Type B pancreatic cell (in vitro differentiated cells): ENCODE measurements around the gene PCDHA6. TPM values are rescaled to one million over a fixed set of nuclear protein-coding genes. Genes with fewer than 3 reads are reported as not detected.
A peak's percentile ranks its signal among the peaks of the same experiment; 100 is the strongest.
"Not testable (repeated sequence)": the region's sequence is repeated elsewhere in the genome, so short reads cannot be mapped to it uniquely, and the experiment has no call there.

Experiments used
- DNase-seq: peaks from one replicate; pipeline ENCODE4 v3.0.0; 2021; ENCODE audit warnings: mixed read lengths; ENCODE audit not compliant: unreplicated experiment; ENCODE audit errors: extremely low spot score
- H3K27ac Mint-ChIP-seq: 2 replicates; pipeline ENCODE4 v1.8.0; 2021; ENCODE audit warnings: mild to moderate bottlenecking, mixed read lengths
- H3K27me3 Mint-ChIP-seq: 2 replicates; pipeline ENCODE4 v1.8.0; 2021; ENCODE audit warnings: mixed read lengths
- H3K36me3 Mint-ChIP-seq: 2 replicates; pipeline ENCODE4 v1.8.0; 2021; ENCODE audit warnings: mixed read lengths
- H3K4me1 Mint-ChIP-seq: one replicate; pipeline ENCODE4 v1.8.0; 2021; ENCODE audit warnings: mixed read lengths; ENCODE audit not compliant: unreplicated experiment
- H3K4me3 Mint-ChIP-seq: 2 replicates; pipeline ENCODE4 v1.8.0; 2021; ENCODE audit warnings: mild to moderate bottlenecking, mixed read lengths
- H3K9me3 Mint-ChIP-seq: 2 replicates; pipeline ENCODE4 v1.8.0; 2021; ENCODE audit warnings: mixed read lengths
- CTCF ChIP-seq: fragments of 200-600 bp; sonication (generic); conservative IDR thresholded peaks from 2 replicates; pipeline ENCODE4 v1.5.0; 2021; ENCODE audit warnings: antibody characterized with exemption, mild to moderate bottlenecking
- total RNA-seq: library from RNA; stranded (reverse); gene quantifications from 2 replicates; pipeline ENCODE4 v1.2.1, GENCODE V29; 2021; ENCODE audit warnings: low replicate concordance

The PCDHA6 gene
- total RNA-seq, 1 donor from 2014 or later, result 9.6 TPM

- Mint-ChIP-seq H3K9me3 (peaks cover 9% of the 10 kb centered on the region), H3K27me3 (no peaks in the 10 kb centered on the region), H3K36me3 (peaks cover 33% of the 10 kb centered on the region), H3K27ac (peak within 1 kb of the TSS; percentile 54), H3K4me3 (peak within 1 kb of the TSS; percentile 86), H3K4me1 (no peaks in the 10 kb centered on the region)
- no peak for TF ChIP-seq CTCF
- no peak for DNase-seq
These were observed 6.2 kb downstream of the PCDHA6 start, which contains the start of gene PCDHA7 for GRCh38 chr5:140833993-140834392. TSS of gene PCDHA7 (plus strand) at chr5:140834269. CDS start at chr5:140834384, 115 bp downstream.

GRCh38 chr5:140834439-140835008 is 6.8 kb downstream of the PCDHA6 start:
- H3K4me3 Mint-ChIP-seq, result peak overlapping the region; percentile 86
- not testable (repeated sequence) for DNase-seq, H3K27me3 Mint-ChIP-seq, H3K9me3 Mint-ChIP-seq, H3K4me1 Mint-ChIP-seq
- peaks cover 35% of the 10 kb centered on the region for H3K36me3 Mint-ChIP-seq
- peak overlapping the region; percentile 54 for H3K27ac Mint-ChIP-seq

- TF ChIP-seq CTCF, result no peak
- no peak for DNase-seq
- Mint-ChIP-seq H3K4me3 (no peak overlapping the region), H3K9me3 (peaks cover 15% of the 10 kb centered on the region), H3K27ac (no peak overlapping the region), H3K27me3 (no peaks in the 10 kb centered on the region), H3K36me3 (peaks cover 40% of the 10 kb centered on the region), H3K4me1 (no peaks in the 10 kb centered on the region)
These were observed 8.1 kb downstream of the PCDHA6 start for GRCh38 chr5:140835622-140836510.

- Mint-ChIP-seq H3K4me3 (no peak within 1 kb of the TSS), H3K36me3 (peaks cover 20% of the 10 kb centered on the region), H3K4me1 (no peaks in the 10 kb centered on the region), H3K27ac (no peak within 1 kb of the TSS), H3K9me3 (peaks cover 11% of the 10 kb centered on the region), H3K27me3 (no peaks in the 10 kb centered on the region)
- no peak for DNase-seq
- TF ChIP-seq CTCF, result no peak
These were observed 13.5 kb downstream of the PCDHA6 start, which contains the start of gene PCDHA8 for GRCh38 chr5:140840978-140841962. TSS of gene PCDHA8 (plus strand) at chr5:140841187. CDS start at chr5:140841322, 135 bp downstream.

GRCh38 chr5:140842798-140843733 is 15.3 kb downstream of the PCDHA6 start:
- Mint-ChIP-seq H3K36me3 (peaks cover 34% of the 10 kb centered on the region), H3K9me3 (peaks cover 23% of the 10 kb centered on the region), H3K27ac (no peak overlapping the region)

GRCh38 chr5:140848139-140849102 is 20.7 kb downstream of the PCDHA6 start, which contains the start of gene PCDHA9:
TSS of gene PCDHA9 (plus strand) at chr5:140848382. CDS start at chr5:140848496, 114 bp downstream.
- peaks cover 19% of the 10 kb centered on the region for H3K36me3 Mint-ChIP-seq
- H3K27ac Mint-ChIP-seq, H3K4me1 Mint-ChIP-seq, H3K27me3 Mint-ChIP-seq, DNase-seq: not testable (repeated sequence)
- peak within 1 kb of the TSS; percentile 69 for H3K4me3 Mint-ChIP-seq
- peaks cover 12% of the 10 kb centered on the region for H3K9me3 Mint-ChIP-seq

More at GRCh38 chr5:140842798-140843733, 15.3 kb downstream of the PCDHA6 start:
- no peak for TF ChIP-seq CTCF
- no peak for DNase-seq
- no peak overlapping the region for H3K4me3 Mint-ChIP-seq
- no peaks in the 10 kb centered on the region for H3K4me1 Mint-ChIP-seq
- H3K27me3 Mint-ChIP-seq, result no peaks in the 10 kb centered on the region
